ENCODE measurements around the gene MTMR12.

DNA sequence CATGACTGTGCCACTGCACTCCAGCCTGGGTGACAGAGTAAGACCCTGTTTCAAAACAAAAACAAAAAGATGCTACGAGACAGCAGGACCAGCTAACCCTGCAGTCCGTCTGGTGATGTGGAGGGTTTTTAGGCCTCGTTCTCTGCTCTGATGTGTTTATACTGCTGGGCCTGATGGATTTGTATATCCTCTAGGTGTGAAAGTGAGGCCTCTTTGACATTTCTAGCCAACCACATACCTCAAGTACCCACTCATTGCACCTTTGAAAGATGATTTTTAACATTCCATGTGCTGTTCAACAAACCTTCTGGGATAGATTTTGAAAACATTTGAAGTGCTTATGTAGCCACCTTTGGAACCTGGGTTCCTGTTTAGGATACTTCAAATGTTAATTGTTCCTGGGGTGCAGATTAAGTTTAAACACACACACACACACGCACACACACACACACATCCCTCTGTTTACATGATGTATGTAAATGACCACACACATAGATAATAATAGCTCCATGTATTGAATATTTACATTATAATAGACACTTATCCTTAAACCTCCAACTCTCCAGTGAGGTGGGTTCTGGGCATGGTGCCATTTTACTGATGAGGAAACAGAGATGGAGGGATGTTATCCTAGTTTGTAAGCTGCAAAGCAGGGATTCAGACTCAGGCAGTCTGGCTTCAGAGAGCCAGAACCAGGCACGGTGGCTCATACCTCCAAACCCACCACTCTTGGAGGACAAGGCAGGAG is 89.8 kb downstream of the MTMR12 start:
- TF ChIP-seq, protein P1, sequence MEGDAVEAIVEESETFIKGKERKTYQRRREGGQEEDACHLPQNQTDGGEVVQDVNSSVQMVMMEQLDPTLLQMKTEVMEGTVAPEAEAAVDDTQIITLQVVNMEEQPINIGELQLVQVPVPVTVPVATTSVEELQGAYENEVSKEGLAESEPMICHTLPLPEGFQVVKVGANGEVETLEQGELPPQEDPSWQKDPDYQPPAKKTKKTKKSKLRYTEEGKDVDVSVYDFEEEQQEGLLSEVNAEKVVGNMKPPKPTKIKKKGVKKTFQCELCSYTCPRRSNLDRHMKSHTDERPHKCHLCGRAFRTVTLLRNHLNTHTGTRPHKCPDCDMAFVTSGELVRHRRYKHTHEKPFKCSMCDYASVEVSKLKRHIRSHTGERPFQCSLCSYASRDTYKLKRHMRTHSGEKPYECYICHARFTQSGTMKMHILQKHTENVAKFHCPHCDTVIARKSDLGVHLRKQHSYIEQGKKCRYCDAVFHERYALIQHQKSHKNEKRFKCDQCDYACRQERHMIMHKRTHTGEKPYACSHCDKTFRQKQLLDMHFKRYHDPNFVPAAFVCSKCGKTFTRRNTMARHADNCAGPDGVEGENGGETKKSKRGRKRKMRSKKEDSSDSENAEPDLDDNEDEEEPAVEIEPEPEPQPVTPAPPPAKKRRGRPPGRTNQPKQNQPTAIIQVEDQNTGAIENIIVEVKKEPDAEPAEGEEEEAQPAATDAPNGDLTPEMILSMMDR (IDR thresholded peaks at IDR 0.05) = no peak
- no peak for TF ChIP-seq EZH2 (IDR thresholded peaks at IDR 0.05; ENCODE audit: borderline replicate concordance, insufficient read depth, low read depth, low read length, poor library complexity, severe bottlenecking)
